GM21423 (cell line): ENCODE data around the gene SLPI.

ENCODE experiments used
- ATAC-seq: cut with Tn5 transposase; IDR thresholded peaks from one replicate; pipeline ENCODE4 v1.9.1; 2021; ENCODE audit warnings: mild to moderate bottlenecking, moderate library complexity; ENCODE audit not compliant: unreplicated experiment

SLPI gene

GRCh38 chr20:45275338-45275737 lies 21.0 kb upstream of the SLPI start:
- no peak for ATAC-seq

- ATAC-seq = no peak
Measured at GRCh38 chr20:45269754-45270270, 15.4 kb upstream of the SLPI start.

GRCh38 chr20:45269056-45269455 lies 14.7 kb upstream of the SLPI start:
- no peak for ATAC-seq

- ATAC-seq = no peak
Measured at GRCh38 chr20:45268531-45268930, 14.2 kb upstream of the SLPI start.

GRCh38 chr20:45266977-45267376 lies 12.6 kb upstream of the SLPI start:
- ATAC-seq = no peak

- ATAC-seq = no peak
Measured at GRCh38 chr20:45263556-45264266, 9.3 kb upstream of the SLPI start.

GRCh38 chr20:45258664-45259063 lies 4.3 kb upstream of the SLPI start:
- ATAC-seq = no peak

- ATAC-seq = no peak
Measured at GRCh38 chr20:45258259-45258658, 3.9 kb upstream of the SLPI start.

GRCh38 chr20:45257711-45258110 lies 3.3 kb upstream of the SLPI start:
- ATAC-seq = no peak

- ATAC-seq = no peak
Measured at GRCh38 chr20:45257161-45257560, 2.8 kb upstream of the SLPI start.

GRCh38 chr20:45253261-45253660 lies 1.1 kb downstream of the SLPI start:
- no peak for ATAC-seq

- ATAC-seq = no peak
Measured at GRCh38 chr20:45251884-45252560, 2.3 kb downstream of the SLPI start.

GRCh38 chr20:45248609-45249008 lies 5.8 kb downstream of the SLPI start:
- no peak for ATAC-seq

- ATAC-seq = no peak
Measured at GRCh38 chr20:45247865-45248264, 6.5 kb downstream of the SLPI start.

- no peak for ATAC-seq
Measured at GRCh38 chr20:45246109-45246508, 8.3 kb downstream of the SLPI start.

GRCh38 chr20:45238139-45238538 lies 16.2 kb downstream of the SLPI start:
- ATAC-seq = no peak

- no peak for ATAC-seq
Measured at GRCh38 chr20:45235995-45236394, 18.4 kb downstream of the SLPI start.

- no peak for ATAC-seq
Measured at GRCh38 chr20:45230631-45231030, 23.7 kb downstream of the SLPI start.

GRCh38 chr20:45229264-45230056 lies 24.9 kb downstream of the SLPI start:
- no peak for ATAC-seq

GRCh38 chr20:45226287-45226686 lies 28.1 kb downstream of the SLPI start:
- no peak for ATAC-seq

- ATAC-seq = no peak
Measured at GRCh38 chr20:45223136-45223535, 31.2 kb downstream of the SLPI start.

GRCh38 chr20:45221076-45221475 lies 33.3 kb downstream of the SLPI start, which contains the start of gene SEMG2:
SEMG2 (plus strand) TSS chr20:45221373; CDS start chr20:45221390, 17 bp downstream.
- no peak for ATAC-seq
